ENCODE data around the gene VSIG10. TPM values are rescaled to one million over a fixed set of nuclear protein-coding genes. Genes with fewer than 3 reads are reported as not detected.

Gene VSIG10
- total and polyA plus RNA-seq, 2 of the 13 experiments (the other 11 are each of a cell fraction or from before 2014, with no cell fraction given), result 25.6 to 42.5 TPM

GRCh38 chr12:118103601-118104382 lies at the start of gene VSIG10 (continued):
- 0 out of 2 replicates have a peak, but pooled peaks have one; percentile 13 for TF ChIP-seq TRAFD1 (CRISPR knock-in tag; IDR thresholded peaks at IDR 0.05; ENCODE audit: borderline replicate concordance)
- TF ChIP-seq REPIN1 (CRISPR knock-in tag; IDR thresholded peaks at IDR 0.05; ENCODE audit: borderline replicate concordance, low read depth), result no peak
- TF ChIP-seq DPF2 (CRISPR knock-in tag; IDR thresholded peaks at IDR 0.05; ENCODE audit: borderline replicate concordance, low read depth), result no peak
- peak; percentile 17 for TF ChIP-seq XRCC5 (optimal IDR thresholded peaks at IDR 0.05; ENCODE audit: low read length)
- no peak for TF ChIP-seq RCOR2 (CRISPR knock-in tag; IDR thresholded peaks at IDR 0.05)
- no peak; the same call in 1 of the 2 replicates for TF ChIP-seq ZSCAN12 (CRISPR knock-in tag; IDR thresholded peaks at IDR 0.05)
- TF ChIP-seq ARID3A (IDR thresholded peaks at IDR 0.05; ENCODE audit: low read depth, low read length), result no peak
- TF ChIP-seq, protein P1, sequence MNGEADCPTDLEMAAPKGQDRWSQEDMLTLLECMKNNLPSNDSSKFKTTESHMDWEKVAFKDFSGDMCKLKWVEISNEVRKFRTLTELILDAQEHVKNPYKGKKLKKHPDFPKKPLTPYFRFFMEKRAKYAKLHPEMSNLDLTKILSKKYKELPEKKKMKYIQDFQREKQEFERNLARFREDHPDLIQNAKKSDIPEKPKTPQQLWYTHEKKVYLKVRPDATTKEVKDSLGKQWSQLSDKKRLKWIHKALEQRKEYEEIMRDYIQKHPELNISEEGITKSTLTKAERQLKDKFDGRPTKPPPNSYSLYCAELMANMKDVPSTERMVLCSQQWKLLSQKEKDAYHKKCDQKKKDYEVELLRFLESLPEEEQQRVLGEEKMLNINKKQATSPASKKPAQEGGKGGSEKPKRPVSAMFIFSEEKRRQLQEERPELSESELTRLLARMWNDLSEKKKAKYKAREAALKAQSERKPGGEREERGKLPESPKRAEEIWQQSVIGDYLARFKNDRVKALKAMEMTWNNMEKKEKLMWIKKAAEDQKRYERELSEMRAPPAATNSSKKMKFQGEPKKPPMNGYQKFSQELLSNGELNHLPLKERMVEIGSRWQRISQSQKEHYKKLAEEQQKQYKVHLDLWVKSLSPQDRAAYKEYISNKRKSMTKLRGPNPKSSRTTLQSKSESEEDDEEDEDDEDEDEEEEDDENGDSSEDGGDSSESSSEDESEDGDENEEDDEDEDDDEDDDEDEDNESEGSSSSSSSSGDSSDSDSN (CRISPR knock-in tag; IDR thresholded peaks at IDR 0.05), result peak; percentile 96
- no peak; the same call in 1 of the 2 replicates for TF ChIP-seq ZNF547 (CRISPR knock-in tag; IDR thresholded peaks at IDR 0.05)
- peak; percentile 66; the same call in 1 of the 2 replicates for TF ChIP-seq CBFB (CRISPR knock-in tag; IDR thresholded peaks at IDR 0.05)
- TF ChIP-seq MEIS2 (CRISPR knock-in tag; IDR thresholded peaks at IDR 0.05), result no peak
- no peak for TF ChIP-seq NR2F1 (CRISPR knock-in tag; IDR thresholded peaks at IDR 0.05)
- TF ChIP-seq LCORL (IDR thresholded peaks at IDR 0.05), result no peak
- peak; percentile 86 for TF ChIP-seq LCORL (CRISPR knock-in tag; IDR thresholded peaks at IDR 0.05)
- TF ChIP-seq ZNF33A (CRISPR knock-in tag; IDR thresholded peaks at IDR 0.05; ENCODE audit: borderline replicate concordance), result no peak
- no peak for TF ChIP-seq FOXA1 (IDR thresholded peaks at IDR 0.05)
- no peak for TF ChIP-seq FOXA1 (CRISPR knock-in tag; IDR thresholded peaks at IDR 0.05)
- TF ChIP-seq ZNF430 (CRISPR knock-in tag; IDR thresholded peaks at IDR 0.05), result no peak; the same call in 1 of the 2 replicates
- TF ChIP-seq ZNF678 (CRISPR knock-in tag; IDR thresholded peaks at IDR 0.05), result no peak
- no peak for TF ChIP-seq TIGD3 (CRISPR knock-in tag; IDR thresholded peaks at IDR 0.05; ENCODE audit: borderline replicate concordance)
- TF ChIP-seq GATAD1 (CRISPR knock-in tag; IDR thresholded peaks at IDR 0.05), result no peak
- no peak; the same call in 1 of the 2 replicates for TF ChIP-seq ZKSCAN8 (CRISPR knock-in tag; IDR thresholded peaks at IDR 0.05; ENCODE audit: borderline replicate concordance)
- TF ChIP-seq SMAD9 (CRISPR knock-in tag; IDR thresholded peaks at IDR 0.05), result no peak
- TF ChIP-seq MLLT10 (CRISPR knock-in tag; IDR thresholded peaks at IDR 0.05), result no peak
